Thoracic aorta (tissue), 2 donors: ENCODE data around the gene MT1A. TPM values are rescaled to one million over a fixed set of nuclear protein-coding genes. Genes with fewer than 3 reads are reported as not detected.

ENCODE experiments used
- ATAC-seq: fragments of 150-250 bp; one replicate; pipeline ENCODE4 v1.8.0; 2017; ENCODE audit warnings: low read depth; ENCODE audit not compliant: insufficient number of reproducible peaks, low FRiP score
- DNase-seq: peaks from one replicate; pipeline ENCODE4 v3.0.0-alpha.2; 2020; ENCODE audit warnings: low spot score
- H3K27ac ChIP-seq, 2 donors: fragments of 200-600 bp; sonication (generic); 1 replicate in 1 of 2; 2 replicates in 1 of 2; pipeline ENCODE4 v1.5.1; 2016; ENCODE audit warnings: mild to moderate bottlenecking in 2 of 2, moderate library complexity in 2 of 2
- H3K27me3 ChIP-seq: fragments of 200-600 bp; sonication (generic); replicated peaks from 2 replicates; pipeline ENCODE4 v1.6.0; 2016; ENCODE audit warnings: mild to moderate bottlenecking; ENCODE audit not compliant: insufficient read depth
- H3K36me3 ChIP-seq: fragments of 200-600 bp; sonication (generic); one replicate; pipeline ENCODE4 v1.5.1; 2016
- H3K4me1 ChIP-seq, 2 donors: fragments of 200-600 bp; sonication (generic); 1 replicate in 1 of 2; 2 replicates in 1 of 2; pipeline versions ENCODE4 v1.5.1 to v1.6.0; 2016; ENCODE audit warnings: low read depth in 2 of 2, mild to moderate bottlenecking in 1 of 2; ENCODE audit not compliant: control insufficient read depth in 1 of 2
- H3K4me3 ChIP-seq: fragments of 200-600 bp; sonication (generic); 2 replicates; pipeline ENCODE4 v1.5.1; 2016; ENCODE audit warnings: mild to moderate bottlenecking
- H3K9me3 ChIP-seq: fragments of 200-600 bp; sonication (generic); 2 replicates; pipeline ENCODE4 v1.5.1; 2016
- total RNA-seq, 2 donors: library from RNA; depleted of rRNA; stranded (reverse); fragments of >200 nt; gene quantifications; one replicate each; pipeline versions ENCODE4 v1.1.0 to v1.2.3, GENCODE V29; 2016
- TF ChIP-seq, protein P1 (sequence below): fragments of 200-600 bp; sonication (generic); IDR thresholded peaks from one replicate; pipeline ENCODE4 v1.5.1; 2019; ENCODE audit warnings: antibody characterized with exemption

The MT1A gene
- total RNA-seq, 2 donors from 2014 or later: 6.5 to 168 TPM

DNA sequence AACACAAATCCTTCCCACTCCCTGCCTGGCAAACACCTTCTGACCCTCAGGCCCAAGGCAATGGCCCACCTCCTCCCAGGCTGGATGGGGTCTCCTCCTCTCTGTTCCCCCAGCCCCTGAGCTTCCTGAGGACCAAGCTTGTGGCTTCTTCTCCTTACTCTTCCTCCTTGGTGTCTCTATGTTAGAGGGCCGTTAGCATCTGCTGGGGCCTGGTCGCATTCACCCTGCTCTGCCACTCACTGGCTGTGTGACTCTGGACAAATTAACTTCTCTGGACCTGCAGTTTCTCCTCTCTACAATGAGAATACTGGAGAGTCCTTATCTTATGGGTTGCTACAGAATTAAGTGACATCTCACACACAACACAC is 30.8 kb upstream of the MT1A start:
- ATAC-seq (no peak), DNase-seq (no peak)
- H3K36me3 ChIP-seq: no peaks in the 10 kb centered on the region
- peak overlapping the region; percentile 92 to 93 for H3K27ac ChIP-seq
- TF ChIP-seq, protein P1, sequence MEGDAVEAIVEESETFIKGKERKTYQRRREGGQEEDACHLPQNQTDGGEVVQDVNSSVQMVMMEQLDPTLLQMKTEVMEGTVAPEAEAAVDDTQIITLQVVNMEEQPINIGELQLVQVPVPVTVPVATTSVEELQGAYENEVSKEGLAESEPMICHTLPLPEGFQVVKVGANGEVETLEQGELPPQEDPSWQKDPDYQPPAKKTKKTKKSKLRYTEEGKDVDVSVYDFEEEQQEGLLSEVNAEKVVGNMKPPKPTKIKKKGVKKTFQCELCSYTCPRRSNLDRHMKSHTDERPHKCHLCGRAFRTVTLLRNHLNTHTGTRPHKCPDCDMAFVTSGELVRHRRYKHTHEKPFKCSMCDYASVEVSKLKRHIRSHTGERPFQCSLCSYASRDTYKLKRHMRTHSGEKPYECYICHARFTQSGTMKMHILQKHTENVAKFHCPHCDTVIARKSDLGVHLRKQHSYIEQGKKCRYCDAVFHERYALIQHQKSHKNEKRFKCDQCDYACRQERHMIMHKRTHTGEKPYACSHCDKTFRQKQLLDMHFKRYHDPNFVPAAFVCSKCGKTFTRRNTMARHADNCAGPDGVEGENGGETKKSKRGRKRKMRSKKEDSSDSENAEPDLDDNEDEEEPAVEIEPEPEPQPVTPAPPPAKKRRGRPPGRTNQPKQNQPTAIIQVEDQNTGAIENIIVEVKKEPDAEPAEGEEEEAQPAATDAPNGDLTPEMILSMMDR: no peak
- peaks cover 29 to 47% of the 10 kb centered on the region in 2 donors for H3K4me1 ChIP-seq
- peak overlapping the region; percentile 91 for H3K4me3 ChIP-seq
- no peaks in the 10 kb centered on the region for H3K9me3 ChIP-seq
- no peaks in the 10 kb centered on the region for H3K27me3 ChIP-seq

DNA sequence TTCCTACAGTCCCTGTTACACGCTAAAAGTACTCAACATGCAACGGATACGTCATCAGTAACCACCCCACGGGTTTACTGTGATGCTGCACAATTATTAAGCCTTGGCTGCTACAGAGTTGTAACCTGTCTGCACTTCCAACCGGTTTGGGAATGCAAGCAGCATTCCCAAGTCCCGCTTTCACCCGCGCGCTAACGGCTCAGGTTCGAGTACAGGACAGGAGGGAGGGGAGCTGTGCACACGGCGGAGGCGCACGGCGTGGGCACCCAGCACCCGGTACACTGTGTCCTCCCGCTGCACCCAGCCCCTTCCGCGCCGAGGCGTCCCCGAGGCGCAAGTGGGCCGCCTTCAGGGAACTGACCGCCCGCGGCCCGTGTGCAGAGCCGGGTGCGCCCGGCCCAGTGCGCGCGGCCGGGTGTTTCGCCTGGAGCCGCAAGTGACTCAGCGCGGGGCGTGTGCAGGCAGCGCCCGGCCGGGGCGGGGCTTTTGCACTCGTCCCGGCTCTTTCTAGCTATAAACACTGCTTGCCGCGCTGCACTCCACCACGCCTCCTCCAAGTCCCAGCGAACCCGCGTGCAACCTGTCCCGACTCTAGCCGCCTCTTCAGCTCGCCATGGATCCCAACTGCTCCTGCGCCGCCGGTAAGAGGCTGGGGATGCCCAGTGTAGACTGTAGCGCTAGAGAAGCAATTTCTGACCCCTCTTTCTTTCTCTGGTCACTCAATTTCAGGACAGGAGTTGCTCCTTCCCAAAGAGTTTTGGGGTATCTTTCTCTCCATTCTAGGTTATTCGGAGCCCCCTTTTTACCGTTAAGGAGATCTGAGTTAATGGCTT is 30.2 kb upstream of the MT1A start, which contains the start of gene MT2A:
Gene MT2A (plus strand): TSS at position 542 of the 833 bp plus-strand sequence. CDS start 72 bp downstream, at position 614.
- peaks cover 29 to 47% of the 10 kb centered on the region in 2 donors for H3K4me1 ChIP-seq
- DNase-seq (peak; percentile 89), ATAC-seq (peak; percentile 46)
- no peaks in the 10 kb centered on the region for H3K27me3 ChIP-seq
- no peaks in the 10 kb centered on the region for H3K9me3 ChIP-seq
- H3K27ac ChIP-seq: peak within 1 kb of the TSS; percentile 92 to 93
- peak within 1 kb of the TSS; percentile 91 for H3K4me3 ChIP-seq
- no peaks in the 10 kb centered on the region for H3K36me3 ChIP-seq
- TF ChIP-seq, protein P1: no peak

DNA sequence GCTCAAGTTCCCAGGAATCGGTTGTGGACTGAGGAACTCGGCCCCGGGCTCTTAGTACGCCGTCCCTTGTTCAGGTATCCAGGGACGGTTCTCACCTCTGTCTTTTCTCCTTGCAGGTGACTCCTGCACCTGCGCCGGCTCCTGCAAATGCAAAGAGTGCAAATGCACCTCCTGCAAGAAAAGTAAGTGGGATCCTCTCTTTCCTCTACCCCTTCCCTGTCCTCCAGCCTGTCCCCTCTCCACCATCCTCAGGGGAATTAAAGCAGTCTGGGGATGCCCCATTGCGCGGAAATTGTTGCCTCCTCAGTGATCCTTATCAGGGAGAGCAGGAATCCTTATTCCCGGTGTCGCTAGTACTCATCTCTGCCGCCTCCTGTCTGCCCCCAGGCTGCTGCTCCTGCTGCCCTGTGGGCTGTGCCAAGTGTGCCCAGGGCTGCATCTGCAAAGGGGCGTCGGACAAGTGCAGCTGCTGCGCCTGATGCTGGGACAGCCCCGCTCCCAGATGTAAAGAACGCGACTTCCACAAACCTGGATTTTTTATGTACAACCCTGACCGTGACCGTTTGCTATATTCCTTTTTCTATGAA is 29.5 kb upstream of the MT1A start:
- TF ChIP-seq, protein P1: no peak
- DNase-seq (no peak), ATAC-seq (no peak)
- peak overlapping the region; percentile 92 to 93 for H3K27ac ChIP-seq
- peak overlapping the region; percentile 91 for H3K4me3 ChIP-seq
- no peaks in the 10 kb centered on the region for H3K36me3 ChIP-seq
- H3K9me3 ChIP-seq: no peaks in the 10 kb centered on the region
- peaks cover 29 to 47% of the 10 kb centered on the region in 2 donors for H3K4me1 ChIP-seq
- no peaks in the 10 kb centered on the region for H3K27me3 ChIP-seq

DNA sequence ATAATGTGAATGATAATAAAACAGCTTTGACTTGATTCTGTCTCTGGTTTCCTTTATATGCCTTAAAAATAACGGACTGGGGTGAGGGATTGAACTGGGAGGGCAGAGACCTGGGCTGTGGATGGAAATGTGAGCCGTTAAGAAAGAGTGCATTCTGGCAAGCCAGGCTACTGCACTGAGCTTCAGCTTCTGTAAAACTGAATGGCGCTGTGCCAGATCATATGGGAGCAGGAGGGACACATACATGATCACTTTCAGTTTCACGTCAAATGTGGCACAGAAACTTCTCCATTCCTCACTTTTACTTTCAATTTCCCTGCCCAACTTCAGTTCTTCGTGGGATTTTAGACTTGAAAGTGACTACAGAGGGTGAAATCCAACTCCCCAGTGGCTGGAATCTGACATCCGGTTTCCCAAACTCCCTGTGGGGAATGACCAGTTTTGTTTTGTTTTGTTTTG is 29.0 kb upstream of the MT1A start:
- H3K27ac ChIP-seq: peak overlapping the region; percentile 92 to 93
- no peaks in the 10 kb centered on the region for H3K27me3 ChIP-seq
- no peaks in the 10 kb centered on the region for H3K9me3 ChIP-seq
- ATAC-seq: no peak
- H3K4me1 ChIP-seq: peaks cover 29 to 47% of the 10 kb centered on the region in 2 donors
- no peaks in the 10 kb centered on the region for H3K36me3 ChIP-seq
- H3K4me3 ChIP-seq: peak overlapping the region; percentile 91
- TF ChIP-seq, protein P1: no peak
- DNase-seq: no peak

DNA sequence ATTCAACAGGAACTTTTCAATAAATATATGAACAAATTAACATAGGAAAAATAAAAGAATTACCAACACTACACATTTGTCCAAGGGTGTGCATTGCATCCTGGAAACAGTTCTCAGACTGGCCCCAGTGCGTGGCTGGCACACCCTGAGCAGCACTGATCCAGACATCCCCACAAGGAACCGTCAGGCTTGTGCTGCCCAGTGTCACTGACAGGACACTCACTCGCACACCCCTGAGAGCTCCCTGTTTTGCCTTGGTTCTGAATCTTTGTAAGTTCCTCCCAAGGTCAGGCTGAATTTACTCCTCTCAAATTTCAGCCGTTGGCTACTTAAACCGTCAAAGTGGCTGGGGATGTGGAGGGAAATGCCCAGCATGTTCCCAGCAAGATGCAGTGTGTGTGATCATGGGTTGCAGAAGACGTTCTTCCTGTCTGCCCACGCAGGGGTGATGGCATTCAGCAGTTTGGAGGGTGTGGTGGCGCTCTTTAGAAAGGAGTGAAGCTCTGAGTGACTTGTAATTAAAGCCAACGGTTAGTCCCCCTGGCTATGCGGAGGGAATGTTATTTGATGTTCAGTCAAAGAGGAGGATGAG is 28.4 kb upstream of the MT1A start:
- Histone ChIP-seq H3K4me1 (peaks cover 29 to 47% of the 10 kb centered on the region in 2 donors), H3K36me3 (no peaks in the 10 kb centered on the region), H3K9me3 (no peaks in the 10 kb centered on the region), H3K4me3 (peak overlapping the region; percentile 91), H3K27me3 (no peaks in the 10 kb centered on the region), H3K27ac (peak overlapping the region; percentile 92 to 93)
- ATAC-seq (no peak), DNase-seq (no peak)
- TF ChIP-seq, protein P1: no peak
